Kidney (tissue), 14 donors: ENCODE measurements around the gene PCNX2. TPM values are rescaled to one million over a fixed set of nuclear protein-coding genes. Genes with fewer than 3 reads are reported as not detected.

ENCODE experiments used
- DNase-seq, 5 donors: peaks; one replicate each; pipeline ENCODE4 v3.0.0-alpha.2; 2013 to 2020
- FAIRE-seq: peaks from 2 replicates; lab custom pipeline; 2012; peaks lifted over from hg19 to GRCh38; lab: Jason Lieb, UNC
- H3K27ac ChIP-seq, 2 donors: one replicate each; pipeline ENCODE4 v1.7.0; 2013; ENCODE audit warnings: low read depth in 2 of 2, low read length in 2 of 2, inconsistent platforms in 1 of 2
- H3K27me3 ChIP-seq: one replicate; pipeline ENCODE4 v1.7.1; 2013; ENCODE audit warnings: low read length, inconsistent platforms; ENCODE audit not compliant: control insufficient read depth, insufficient read depth
- H3K36me3 ChIP-seq, 3 donors: one replicate each; pipeline versions ENCODE4 v1.7.0 to v1.7.1; 2013; ENCODE audit warnings: low read length in 3 of 3, control low read depth in 1 of 3, inconsistent platforms in 1 of 3; ENCODE audit not compliant: insufficient read depth in 3 of 3, control insufficient read depth in 2 of 3
- H3K4me1 ChIP-seq, 3 donors: one replicate each; pipeline versions ENCODE4 v1.7.0 to v1.7.1; 2013; ENCODE audit warnings: low read length in 3 of 3, inconsistent platforms in 1 of 3, low read depth in 1 of 3; ENCODE audit not compliant: control insufficient read depth in 2 of 3, insufficient read depth in 2 of 3
- H3K4me3 ChIP-seq, 3 donors: one replicate each; pipeline versions ENCODE4 v1.7.0 to v1.8.1; 2013; ENCODE audit warnings: low read length in 3 of 3, control low read depth in 1 of 3, inconsistent platforms in 1 of 3
- H3K9ac ChIP-seq, 3 donors: one replicate each; pipeline versions ENCODE4 v1.7.0 to v1.7.1; 2013; ENCODE audit warnings: low read length in 3 of 3, control low read depth in 1 of 3, inconsistent platforms in 1 of 3
- H3K9me3 ChIP-seq, 3 donors: one replicate each; pipeline versions ENCODE4 v1.7.0 to v1.7.1; 2013; ENCODE audit warnings: low read length in 3 of 3, control low read depth in 1 of 3, inconsistent platforms in 1 of 3; ENCODE audit not compliant: control insufficient read depth in 2 of 3, insufficient read depth in 1 of 3
- CTCF ChIP-seq: IDR thresholded peaks from 3 replicates; pipeline ENCODE4 v1.5.1; 2012; ENCODE audit warnings: mild to moderate bottlenecking, moderate library complexity, borderline replicate concordance; ENCODE audit not compliant: insufficient read depth; ENCODE audit errors: extremely low read depth
- intact Hi-C: fragments of 100-400 bp; cut with DNase I; formaldehyde crosslinking; loops from one replicate; pipeline ENCODE4 v1.11.1; 2022
- polyA plus RNA-seq: library from polyadenylated mRNA; stranded (reverse); fragments of 350-450 nt; fragmentation: Illumina TruSeq; extraction: RNeasy Lipid Tissue Mini Kit (QIAGEN cat#74804); gene quantifications from one replicate; pipeline ENCODE4 v1.2.3, GENCODE V29; 2014; ENCODE audit warnings: low read depth, low replicate concordance; ENCODE audit not compliant: insufficient read depth
- total RNA-seq: library from RNA; stranded (reverse); fragmentation: NEBNext Ultra II Directional; extraction: Animal tissue kit (Norgen Biotek cat#: 25700); gene quantifications from one replicate; pipeline ENCODE4 v1.2.1, GENCODE V29; 2021
- donor health status: control.
- donor health status: control.
- donor health status: control.
- donor health status: control.
- donor health status: control.
- donor health status: DM: yes; HTN: yes; CAD: no.
- donor health status: Normal renal cell carcinoma (clear cell type).

PCNX2 gene
- total and polyA plus RNA-seq, 2 donors from 2014 or later = 5.2 to 29.2 TPM

- Histone ChIP-seq H3K4me3 (no peak overlapping the region), H3K27ac (no peak overlapping the region), H3K9me3 (no peaks in the 10 kb centered on the region), H3K36me3 (no peaks in the 10 kb centered on the region), H3K4me1 (no peaks in the 10 kb centered on the region), H3K27me3 (no peaks in the 10 kb centered on the region), H3K9ac (no peak overlapping the region)
- intact Hi-C loops = no loop called here
- TF ChIP-seq CTCF = no peak
- no peak for FAIRE-seq
- DNase-seq = no peak
These were observed 16.9 kb downstream of the PCNX2 start for GRCh38 chr1:233278631-233279030.

- Histone ChIP-seq H3K27ac (no peak overlapping the region), H3K4me1 (no peaks in the 10 kb centered on the region), H3K9ac (no peak overlapping the region), H3K4me3 (no peak overlapping the region), H3K36me3 (no peaks in the 10 kb centered on the region), H3K27me3 (no peaks in the 10 kb centered on the region), H3K9me3 (no peaks in the 10 kb centered on the region)
- DNase-seq (no peak), FAIRE-seq (no peak)
- TF ChIP-seq CTCF = no peak
- intact Hi-C loops = no loop called here
These were observed 17.6 kb downstream of the PCNX2 start for GRCh38 chr1:233277637-233278606.

DNA sequence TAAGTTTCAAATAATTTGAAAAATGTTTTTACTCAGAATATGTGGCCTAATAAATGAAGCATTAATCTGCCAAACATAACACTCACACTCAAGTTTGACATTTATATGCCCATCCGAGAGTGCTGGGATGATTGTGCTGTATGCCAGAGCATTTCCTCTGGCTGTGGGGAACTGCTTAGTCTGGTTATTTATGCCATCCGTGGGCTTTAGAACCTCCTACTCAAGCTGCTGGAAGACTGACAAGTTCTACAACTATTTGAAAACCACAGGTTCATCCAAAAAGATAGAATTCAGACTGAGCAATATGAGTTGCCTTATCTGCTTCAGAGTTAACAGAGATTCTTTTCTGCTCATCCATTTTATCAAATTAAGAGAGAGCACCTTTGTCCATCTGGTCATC, 25.9 kb downstream of the PCNX2 start:
- Histone ChIP-seq H3K4me1 (no peaks in the 10 kb centered on the region), H3K9ac (no peak overlapping the region), H3K27me3 (no peaks in the 10 kb centered on the region), H3K27ac (no peak overlapping the region), H3K9me3 (no peaks in the 10 kb centered on the region), H3K36me3 (no peaks in the 10 kb centered on the region), H3K4me3 (no peak overlapping the region)
- TF ChIP-seq CTCF = no peak
- FAIRE-seq (no peak), DNase-seq (no peak)
- intact Hi-C loops = no loop called here
